ENCODE measurements around the gene TENT4B.

DNA sequence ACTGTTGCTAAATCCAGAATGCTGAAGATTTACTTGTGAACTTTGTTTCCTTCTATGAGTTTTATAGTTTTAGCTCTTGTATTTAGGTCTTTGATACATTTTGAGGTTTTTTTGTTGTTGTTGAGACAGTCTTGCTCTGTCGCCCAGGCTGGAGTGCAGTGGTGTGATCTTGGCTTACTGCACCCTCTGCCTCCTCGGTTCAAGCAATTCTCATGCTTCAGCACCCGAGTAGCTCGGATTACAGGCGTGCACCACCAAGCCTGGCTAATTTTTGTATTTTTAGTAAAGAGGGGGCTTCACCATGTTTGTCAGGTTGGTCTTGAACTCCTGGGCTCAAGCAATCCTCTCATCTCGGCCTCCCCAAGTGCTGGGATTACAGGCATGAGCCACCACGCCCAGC is 14.4 kb downstream of the TENT4B start:
- TF ChIP-seq, protein P1, sequence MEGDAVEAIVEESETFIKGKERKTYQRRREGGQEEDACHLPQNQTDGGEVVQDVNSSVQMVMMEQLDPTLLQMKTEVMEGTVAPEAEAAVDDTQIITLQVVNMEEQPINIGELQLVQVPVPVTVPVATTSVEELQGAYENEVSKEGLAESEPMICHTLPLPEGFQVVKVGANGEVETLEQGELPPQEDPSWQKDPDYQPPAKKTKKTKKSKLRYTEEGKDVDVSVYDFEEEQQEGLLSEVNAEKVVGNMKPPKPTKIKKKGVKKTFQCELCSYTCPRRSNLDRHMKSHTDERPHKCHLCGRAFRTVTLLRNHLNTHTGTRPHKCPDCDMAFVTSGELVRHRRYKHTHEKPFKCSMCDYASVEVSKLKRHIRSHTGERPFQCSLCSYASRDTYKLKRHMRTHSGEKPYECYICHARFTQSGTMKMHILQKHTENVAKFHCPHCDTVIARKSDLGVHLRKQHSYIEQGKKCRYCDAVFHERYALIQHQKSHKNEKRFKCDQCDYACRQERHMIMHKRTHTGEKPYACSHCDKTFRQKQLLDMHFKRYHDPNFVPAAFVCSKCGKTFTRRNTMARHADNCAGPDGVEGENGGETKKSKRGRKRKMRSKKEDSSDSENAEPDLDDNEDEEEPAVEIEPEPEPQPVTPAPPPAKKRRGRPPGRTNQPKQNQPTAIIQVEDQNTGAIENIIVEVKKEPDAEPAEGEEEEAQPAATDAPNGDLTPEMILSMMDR (IDR thresholded peaks at IDR 0.05), result no peak
- no peak for TF ChIP-seq POLR2A (IDR thresholded peaks at IDR 0.05)
